ENCODE data around the gene G6PD.

G6PD gene

DNA sequence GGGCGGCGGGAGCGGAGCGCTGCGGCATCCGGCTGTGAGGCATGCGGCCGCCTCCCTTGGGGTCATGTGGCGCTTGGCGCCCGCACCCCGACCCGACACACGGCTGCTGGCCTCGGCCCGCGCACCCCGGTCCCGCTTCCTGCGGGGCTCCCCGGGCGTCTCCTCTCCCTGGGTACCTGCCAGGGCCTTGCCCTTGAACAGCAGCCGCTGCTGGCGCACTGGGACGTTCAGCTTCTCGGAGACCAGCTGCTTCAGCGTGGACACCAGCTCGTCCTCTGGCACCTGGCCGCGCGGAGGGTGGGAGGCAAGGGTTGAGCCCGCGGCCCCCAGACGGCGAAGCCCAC lies 60.6 kb downstream of the G6PD start:
- peak; percentile 32 for DNase-seq

DNA sequence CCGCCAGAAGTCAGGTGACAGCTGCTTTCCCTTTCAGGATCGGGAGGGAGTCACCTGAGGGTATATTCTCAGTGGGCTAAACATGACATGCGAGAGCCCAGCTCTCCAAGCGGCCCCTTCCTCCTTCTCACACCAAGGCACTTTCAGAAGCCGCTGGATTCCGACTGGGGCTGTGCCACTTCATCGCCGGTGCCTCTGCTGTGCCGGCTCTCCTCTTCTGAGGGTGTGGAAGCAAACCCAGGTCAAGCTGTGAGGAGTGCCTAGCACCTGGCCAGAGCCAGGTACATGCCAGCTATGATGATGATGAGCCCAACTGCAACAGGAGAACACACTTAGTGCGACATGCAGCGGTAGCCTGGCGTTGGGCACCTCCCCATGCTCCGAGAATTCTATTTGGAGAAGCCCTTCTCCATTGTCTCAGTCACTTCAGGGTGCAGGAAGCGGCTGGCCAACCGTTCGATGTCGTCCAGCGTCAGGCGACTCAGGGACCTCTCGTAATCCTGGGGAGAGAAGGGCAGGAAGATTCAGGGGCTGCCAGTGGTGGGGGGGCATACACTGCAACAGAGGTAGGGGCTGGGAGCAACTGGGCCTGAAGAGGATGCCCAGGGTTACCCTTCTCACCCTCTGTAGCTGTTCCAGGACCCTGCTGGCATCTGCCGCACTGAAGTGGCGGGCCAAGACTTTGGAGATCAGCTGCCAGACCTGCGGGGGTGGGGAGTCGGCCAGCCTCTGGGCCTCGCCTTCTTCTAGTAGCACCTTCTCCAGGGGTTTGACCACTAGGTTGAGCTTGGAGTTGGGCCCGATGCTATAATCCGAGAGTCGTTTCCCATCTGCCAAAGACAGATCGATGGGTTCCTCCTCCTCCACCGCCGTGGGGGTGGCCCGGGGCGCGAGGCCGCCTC lies 61.2 kb downstream of the G6PD start:
- DNase-seq = no peak

DNA sequence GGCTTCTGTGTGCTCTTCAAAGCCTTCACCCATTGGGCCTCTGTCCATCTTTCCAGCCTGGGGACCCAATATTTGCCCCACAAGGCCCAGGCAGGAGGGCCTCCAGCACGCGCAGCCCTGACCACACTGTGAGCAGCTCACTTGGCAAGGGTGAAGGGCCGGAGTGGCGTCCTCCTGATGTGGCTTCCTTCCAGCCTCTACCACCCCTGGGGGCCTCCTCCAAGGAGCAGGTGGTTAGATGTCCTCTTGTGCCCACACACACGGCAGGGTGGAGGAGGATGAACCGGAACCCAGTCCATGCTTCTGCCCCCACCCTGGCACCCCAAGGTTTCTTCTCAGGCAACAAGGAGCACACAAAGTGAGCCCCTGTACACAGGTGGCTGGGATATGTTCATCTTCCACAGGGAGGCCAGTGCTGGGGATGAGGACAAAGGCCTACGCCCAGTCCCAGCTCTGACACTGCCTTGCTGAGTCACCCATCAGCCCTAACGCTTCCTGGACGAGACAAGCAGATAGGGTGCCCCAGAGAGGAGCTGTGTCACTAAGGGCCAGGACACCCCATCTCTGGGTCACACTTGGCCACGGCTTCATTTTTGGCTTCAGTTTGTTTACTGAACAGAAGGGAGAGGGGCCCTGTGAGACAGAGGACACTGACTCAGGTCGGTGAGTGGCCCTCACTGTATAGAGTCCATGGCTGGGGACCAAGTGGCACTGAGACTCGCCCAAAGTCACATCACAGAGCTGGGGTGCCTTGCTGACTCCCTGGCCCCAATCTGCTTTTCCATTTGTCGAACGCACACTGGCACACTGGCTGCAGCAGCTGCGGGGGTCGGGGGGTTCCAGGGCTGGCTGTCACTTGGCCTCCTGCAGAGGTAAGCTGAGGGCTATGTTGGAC lies 62.1 kb downstream of the G6PD start:
- no peak for DNase-seq

DNA sequence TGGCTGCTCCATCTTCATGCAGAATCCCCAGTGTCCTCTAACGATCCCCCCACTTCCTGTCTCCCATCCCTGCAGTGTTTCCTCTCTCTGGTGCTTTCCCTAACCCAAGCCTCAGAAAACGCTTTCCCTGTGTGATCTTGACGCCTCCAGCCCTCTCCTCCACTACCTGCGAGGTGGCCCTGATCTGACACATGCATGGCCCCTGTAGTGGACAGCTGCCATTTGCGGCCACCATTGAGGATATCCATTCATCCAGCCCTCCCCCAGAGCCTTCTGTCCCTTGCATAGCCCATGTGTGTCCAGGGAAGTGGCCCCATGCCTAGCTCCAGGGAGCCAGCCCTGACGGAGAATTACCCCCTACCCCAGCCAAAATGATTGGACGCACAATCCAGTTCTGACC lies 63.3 kb downstream of the G6PD start:
- no peak for DNase-seq

DNA sequence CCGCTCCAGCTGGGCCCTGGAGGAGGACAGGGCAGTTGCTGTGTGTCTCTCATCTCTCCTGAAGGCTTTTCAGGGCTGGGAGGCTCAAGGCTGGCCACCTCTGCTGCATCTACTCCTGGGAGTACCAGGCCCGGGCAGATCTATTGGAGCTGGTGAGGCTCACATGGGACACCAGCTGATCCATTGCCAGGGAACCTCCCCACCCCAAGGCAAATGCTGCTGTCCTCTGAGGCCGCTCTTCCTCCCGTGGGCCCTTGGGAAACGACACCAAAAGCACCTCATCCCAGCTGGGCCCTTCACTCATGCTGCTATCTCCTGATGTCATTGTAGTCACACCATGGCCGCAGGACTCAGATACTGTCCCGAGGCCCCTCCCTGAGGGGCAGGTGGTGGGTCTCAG lies 63.9 kb downstream of the G6PD start:
- DNase-seq = no peak

DNA sequence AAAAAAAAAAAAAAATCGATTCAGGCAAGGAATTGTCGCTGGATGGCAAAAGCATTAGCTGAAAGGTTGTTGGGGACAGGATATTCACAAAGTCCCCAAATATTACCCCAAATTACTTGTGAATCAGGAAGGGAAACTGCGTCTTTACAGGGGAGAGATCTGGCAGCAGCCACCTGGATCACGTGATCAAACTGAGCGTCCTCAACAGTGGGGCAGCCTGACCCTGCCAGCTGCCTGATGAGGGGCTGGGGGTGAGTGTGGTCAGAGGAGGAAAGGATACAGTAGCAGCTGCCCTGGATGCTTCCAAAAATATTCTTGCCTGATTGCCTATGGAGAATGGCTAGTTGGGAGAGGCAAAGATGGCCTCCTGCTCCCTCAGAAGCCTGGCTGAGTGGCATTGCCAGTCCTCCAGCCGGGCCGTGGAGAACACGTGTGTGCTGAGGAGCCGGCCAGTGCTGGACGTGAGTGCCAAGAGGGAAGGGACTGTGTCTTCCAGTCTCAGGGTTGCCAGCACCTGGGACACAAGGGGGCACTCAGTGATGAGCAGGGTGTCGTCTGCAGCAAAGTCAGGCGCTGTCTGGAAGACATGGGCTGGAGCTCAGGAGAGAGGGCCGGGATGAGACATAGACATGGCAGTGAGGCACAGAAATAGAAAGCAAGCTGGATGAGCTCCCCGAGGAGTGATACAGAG lies 64.6 kb downstream of the G6PD start:
- no peak for DNase-seq
